Measurements from ENCODE around the gene TGFB2.

- no peak for TF ChIP-seq EZH2 (IDR thresholded peaks at IDR 0.05; ENCODE audit: borderline replicate concordance, low read length)
- TF ChIP-seq, protein P1, sequence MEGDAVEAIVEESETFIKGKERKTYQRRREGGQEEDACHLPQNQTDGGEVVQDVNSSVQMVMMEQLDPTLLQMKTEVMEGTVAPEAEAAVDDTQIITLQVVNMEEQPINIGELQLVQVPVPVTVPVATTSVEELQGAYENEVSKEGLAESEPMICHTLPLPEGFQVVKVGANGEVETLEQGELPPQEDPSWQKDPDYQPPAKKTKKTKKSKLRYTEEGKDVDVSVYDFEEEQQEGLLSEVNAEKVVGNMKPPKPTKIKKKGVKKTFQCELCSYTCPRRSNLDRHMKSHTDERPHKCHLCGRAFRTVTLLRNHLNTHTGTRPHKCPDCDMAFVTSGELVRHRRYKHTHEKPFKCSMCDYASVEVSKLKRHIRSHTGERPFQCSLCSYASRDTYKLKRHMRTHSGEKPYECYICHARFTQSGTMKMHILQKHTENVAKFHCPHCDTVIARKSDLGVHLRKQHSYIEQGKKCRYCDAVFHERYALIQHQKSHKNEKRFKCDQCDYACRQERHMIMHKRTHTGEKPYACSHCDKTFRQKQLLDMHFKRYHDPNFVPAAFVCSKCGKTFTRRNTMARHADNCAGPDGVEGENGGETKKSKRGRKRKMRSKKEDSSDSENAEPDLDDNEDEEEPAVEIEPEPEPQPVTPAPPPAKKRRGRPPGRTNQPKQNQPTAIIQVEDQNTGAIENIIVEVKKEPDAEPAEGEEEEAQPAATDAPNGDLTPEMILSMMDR (conservative IDR thresholded peaks at IDR 0.05 in 1 of 2, IDR thresholded peaks at IDR 0.05 in 1 of 2; ENCODE audit: extremely low read depth in 1 of 2, insufficient read depth in 1 of 2, low read depth in 1 of 2, low read length in 2 of 2): no peak
Observed at GRCh38 chr1:218464871-218465270, 119.7 kb downstream of the TGFB2 start.

Data from mammary epithelial cell (primary cell).